Fibroblast of gingiva (primary cell): Measurements from ENCODE around the gene SCT.

Source experiments
- DNase-seq: peaks from one replicate; pipeline ENCODE4 v3.0.0-alpha.2; 2011; ENCODE audit warnings: low read depth

Gene SCT

GRCh38 chr11:586376-587316 is 40.3 kb downstream of the SCT start:
- no peak for DNase-seq

DNA sequence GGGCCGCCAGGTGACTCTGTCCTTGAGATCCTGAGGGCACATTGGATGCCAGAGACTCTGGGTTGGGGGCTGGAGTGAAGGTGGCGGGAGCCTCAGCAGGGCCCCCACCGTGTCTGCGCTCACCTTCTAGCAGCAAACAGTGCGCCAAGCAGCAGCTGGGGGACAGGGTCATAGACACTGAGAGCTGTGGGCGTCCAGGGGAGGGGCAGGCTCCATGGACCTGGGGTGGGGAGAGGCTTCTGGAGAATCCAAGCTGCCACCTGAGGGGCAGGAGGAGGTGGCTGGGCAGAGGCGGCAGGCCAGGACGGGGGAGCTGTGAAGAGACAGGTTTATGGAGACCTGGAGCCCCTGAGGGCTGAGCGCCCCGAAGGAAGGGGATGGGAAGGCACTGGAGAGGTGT is 42.7 kb downstream of the SCT start:
- DNase-seq, result no peak

GRCh38 chr11:581752-582151 is 45.2 kb downstream of the SCT start:
- DNase-seq, result no peak

- no peak for DNase-seq
Observed at GRCh38 chr11:581342-581741, 45.6 kb downstream of the SCT start.

GRCh38 chr11:579830-580601 is 47.0 kb downstream of the SCT start:
- DNase-seq, result no peak

DNA sequence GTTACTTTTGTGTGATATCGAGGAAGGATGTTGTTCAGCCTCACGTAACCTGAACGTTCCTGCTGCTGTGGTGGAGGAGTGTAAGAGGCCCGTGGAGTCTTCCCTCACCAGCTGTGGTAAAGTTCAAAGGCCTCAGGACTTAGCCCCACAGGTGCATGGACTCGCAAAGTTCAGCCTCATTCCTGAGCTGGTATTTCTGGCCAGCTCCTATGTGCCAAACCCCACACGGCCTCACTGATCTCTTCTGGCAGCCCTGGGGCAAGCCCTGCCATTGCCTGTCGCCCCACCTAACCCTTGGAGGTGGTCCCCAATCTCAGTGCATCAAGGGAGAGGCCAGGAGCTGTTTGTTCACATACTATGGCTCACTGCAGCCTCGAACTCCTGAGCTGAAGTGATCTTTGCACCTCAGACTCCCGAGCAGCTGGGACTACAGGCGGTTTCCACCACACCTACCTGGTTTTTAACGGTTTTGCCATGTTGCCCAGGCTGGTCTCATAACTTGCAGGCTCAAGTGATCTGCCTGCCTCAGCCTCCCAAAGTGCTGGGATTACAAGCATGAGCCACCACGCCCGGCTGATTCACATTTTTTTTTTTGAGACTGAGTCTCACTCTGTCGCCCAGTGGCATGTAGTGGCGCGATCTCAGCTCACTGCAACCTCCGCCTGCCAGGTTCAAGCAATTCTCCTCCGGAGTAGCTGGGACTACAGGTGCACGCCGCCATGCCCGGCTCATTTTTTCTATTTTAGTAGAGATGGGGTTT is 48.5 kb downstream of the SCT start:
- no peak for DNase-seq

GRCh38 chr11:577611-577894 is 49.4 kb downstream of the SCT start:
- DNase-seq, result no peak

DNA sequence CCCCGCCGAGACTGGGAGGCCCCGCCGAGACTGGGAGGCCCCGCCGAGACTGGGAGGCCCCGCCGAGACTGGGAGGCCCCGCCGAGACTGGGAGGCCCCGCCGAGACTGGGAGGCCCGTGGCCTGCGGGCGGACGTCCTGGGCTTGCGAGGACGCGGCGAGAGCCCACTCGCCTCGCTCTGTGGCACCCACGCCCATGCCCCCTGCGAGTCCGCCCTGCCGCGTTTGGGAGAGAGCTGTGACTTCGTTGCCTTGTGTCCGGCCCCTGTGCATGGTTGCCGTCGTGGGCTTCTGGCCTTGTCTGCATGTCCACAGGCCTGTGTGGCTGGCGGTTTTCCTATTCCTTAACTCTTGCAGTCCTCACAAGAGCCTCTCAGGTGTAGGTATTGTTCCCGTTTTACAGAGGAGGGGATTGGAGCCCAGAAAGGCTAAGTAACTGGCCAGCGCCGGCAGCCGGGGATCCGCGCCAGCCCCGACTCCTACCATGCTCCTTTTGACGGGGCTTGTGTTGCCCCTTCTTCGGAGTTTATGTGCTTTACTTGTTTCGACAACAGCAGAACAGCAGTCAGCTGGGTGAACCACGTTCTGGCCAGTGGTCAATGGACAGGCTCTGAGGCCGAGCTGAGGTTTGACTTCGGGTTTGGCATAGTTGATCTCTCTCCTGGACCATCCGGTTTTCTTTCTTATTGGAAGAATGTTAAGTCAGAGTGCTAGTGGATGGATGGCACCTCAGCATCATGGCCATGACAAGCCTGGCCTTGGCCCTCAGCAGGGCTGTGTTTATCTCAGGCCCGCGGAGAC is 50.0 kb downstream of the SCT start:
- DNase-seq, result no peak
